ENCODE measurements around the gene LIMCH1.

Gene LIMCH1

GRCh38 chr4:41509451-41509866, 28.5 kb upstream of the LIMCH1 start:
- Histone ChIP-seq H3K36me3 (ENCODE audit: control insufficient read depth, insufficient read depth, low read length) (no peaks in the 10 kb centered on the region), H3K4me3 (ENCODE audit: insufficient read depth, low read depth, low read length, poor library complexity, severe bottlenecking) (no peak overlapping the region), H3K9me3 (ENCODE audit: control insufficient read depth, low read length) (no peaks in the 10 kb centered on the region), H3K4me1 (ENCODE audit: control insufficient read depth, insufficient read depth, low read length, poor library complexity, severe bottlenecking) (no peaks in the 10 kb centered on the region), H3K27ac (ENCODE audit: insufficient read depth, low read length, poor library complexity, severe bottlenecking) (no peak overlapping the region), H3K27me3 (replicated peaks; ENCODE audit: control insufficient read depth, insufficient read depth, low read length, poor library complexity, severe bottlenecking) (no peaks in the 10 kb centered on the region)
- no peak for DNase-seq

- no peak overlapping the region for H3K4me3 ChIP-seq (ENCODE audit: insufficient read depth, low read depth, low read length, poor library complexity, severe bottlenecking)
Observed at GRCh38 chr4:41510179-41510578, 27.8 kb upstream of the LIMCH1 start.

DNA sequence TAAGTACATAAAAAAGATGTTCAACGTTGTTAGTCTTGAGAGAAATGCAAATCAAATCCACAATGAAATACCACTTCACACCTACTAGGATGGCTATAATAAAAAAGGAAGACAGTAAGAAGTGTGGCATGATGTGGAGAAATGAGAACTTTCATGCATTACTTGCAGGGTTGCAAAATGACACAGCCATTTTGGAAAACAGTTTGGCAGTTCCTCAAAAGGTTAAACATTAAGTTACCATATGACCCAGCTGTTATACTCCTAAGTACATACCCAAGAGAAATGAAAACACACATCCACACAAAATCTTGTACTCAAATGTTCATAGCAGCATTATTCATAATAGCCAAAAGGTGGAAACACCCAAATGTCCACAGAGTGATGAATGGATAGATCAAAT, 25.8 kb upstream of the LIMCH1 start:
- Histone ChIP-seq H3K4me1 (ENCODE audit: control insufficient read depth, insufficient read depth, low read length, poor library complexity, severe bottlenecking) (no peaks in the 10 kb centered on the region), H3K4me3 (ENCODE audit: insufficient read depth, low read depth, low read length, poor library complexity, severe bottlenecking) (no peak overlapping the region), H3K36me3 (ENCODE audit: control insufficient read depth, insufficient read depth, low read length) (no peaks in the 10 kb centered on the region), H3K9me3 (ENCODE audit: control insufficient read depth, low read length) (no peaks in the 10 kb centered on the region), H3K27ac (ENCODE audit: insufficient read depth, low read length, poor library complexity, severe bottlenecking) (no peak overlapping the region), H3K27me3 (replicated peaks; ENCODE audit: control insufficient read depth, insufficient read depth, low read length, poor library complexity, severe bottlenecking) (no peaks in the 10 kb centered on the region)
- no peak for DNase-seq

More at GRCh38 chr4:41510179-41510578, 27.8 kb upstream of the LIMCH1 start:
- H3K4me1 ChIP-seq (ENCODE audit: control insufficient read depth, insufficient read depth, low read length, poor library complexity, severe bottlenecking) = no peaks in the 10 kb centered on the region
- H3K27me3 ChIP-seq (replicated peaks; ENCODE audit: control insufficient read depth, insufficient read depth, low read length, poor library complexity, severe bottlenecking) = no peaks in the 10 kb centered on the region
- DNase-seq = no peak
- no peaks in the 10 kb centered on the region for H3K9me3 ChIP-seq (ENCODE audit: control insufficient read depth, low read length)
- no peaks in the 10 kb centered on the region for H3K36me3 ChIP-seq (ENCODE audit: control insufficient read depth, insufficient read depth, low read length)
- no peak overlapping the region for H3K27ac ChIP-seq (ENCODE audit: insufficient read depth, low read length, poor library complexity, severe bottlenecking)

GRCh38 chr4:41512596-41512995, 25.4 kb upstream of the LIMCH1 start:
- no peaks in the 10 kb centered on the region for H3K9me3 ChIP-seq (ENCODE audit: control insufficient read depth, low read length)
- H3K36me3 ChIP-seq (ENCODE audit: control insufficient read depth, insufficient read depth, low read length) = no peaks in the 10 kb centered on the region
- no peaks in the 10 kb centered on the region for H3K4me1 ChIP-seq (ENCODE audit: control insufficient read depth, insufficient read depth, low read length, poor library complexity, severe bottlenecking)
- H3K27me3 ChIP-seq (replicated peaks; ENCODE audit: control insufficient read depth, insufficient read depth, low read length, poor library complexity, severe bottlenecking) = no peaks in the 10 kb centered on the region
- no peak overlapping the region for H3K4me3 ChIP-seq (ENCODE audit: insufficient read depth, low read depth, low read length, poor library complexity, severe bottlenecking)
- DNase-seq = no peak
- H3K27ac ChIP-seq (ENCODE audit: insufficient read depth, low read length, poor library complexity, severe bottlenecking) = no peak overlapping the region

GRCh38 chr4:41514169-41514568, 23.8 kb upstream of the LIMCH1 start:
- no peaks in the 10 kb centered on the region for H3K27me3 ChIP-seq (replicated peaks; ENCODE audit: control insufficient read depth, insufficient read depth, low read length, poor library complexity, severe bottlenecking)
- H3K27ac ChIP-seq (ENCODE audit: insufficient read depth, low read length, poor library complexity, severe bottlenecking) = no peak overlapping the region
- H3K36me3 ChIP-seq (ENCODE audit: control insufficient read depth, insufficient read depth, low read length) = no peaks in the 10 kb centered on the region
- no peak overlapping the region for H3K4me3 ChIP-seq (ENCODE audit: insufficient read depth, low read depth, low read length, poor library complexity, severe bottlenecking)
- no peaks in the 10 kb centered on the region for H3K4me1 ChIP-seq (ENCODE audit: control insufficient read depth, insufficient read depth, low read length, poor library complexity, severe bottlenecking)
- DNase-seq = no peak
- H3K9me3 ChIP-seq (ENCODE audit: control insufficient read depth, low read length) = no peaks in the 10 kb centered on the region

DNA sequence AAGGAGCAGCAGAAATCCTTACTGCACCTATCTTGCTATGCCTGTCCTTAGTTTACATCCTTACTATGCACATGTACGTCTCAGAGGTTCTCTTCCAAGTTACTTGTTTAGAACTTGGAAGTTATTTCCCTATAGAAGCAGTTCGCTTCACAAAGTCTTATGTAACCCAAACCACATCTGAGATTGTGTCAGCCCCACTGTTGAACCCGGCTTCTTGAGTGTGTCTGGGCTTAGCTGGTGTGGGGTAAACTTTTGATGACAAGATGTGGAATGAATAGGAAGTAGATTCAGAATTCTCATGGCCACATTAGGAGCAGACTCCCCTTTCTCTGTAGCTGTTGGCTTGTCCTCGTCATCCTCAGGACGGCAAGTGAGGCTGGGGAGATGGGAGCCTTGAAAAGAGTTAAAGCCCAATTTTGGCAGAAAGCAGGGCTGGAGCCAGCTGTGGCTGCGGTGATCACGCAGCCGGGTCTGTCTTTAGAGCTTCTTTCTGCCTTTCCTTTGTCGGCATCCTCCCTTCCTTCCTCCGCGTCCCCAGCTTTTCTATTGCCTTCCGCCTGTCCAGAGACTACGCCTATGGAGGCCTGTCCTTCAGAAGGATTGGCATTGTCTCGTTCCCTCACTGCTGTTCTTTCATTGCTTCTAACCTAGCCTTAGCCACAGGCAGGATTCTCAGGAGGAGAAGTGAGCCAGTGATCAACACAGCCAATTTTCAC, 23.0 kb upstream of the LIMCH1 start:
- H3K36me3 ChIP-seq (ENCODE audit: control insufficient read depth, insufficient read depth, low read length) = no peaks in the 10 kb centered on the region
- H3K27ac ChIP-seq (ENCODE audit: insufficient read depth, low read length, poor library complexity, severe bottlenecking) = no peak overlapping the region
- no peaks in the 10 kb centered on the region for H3K27me3 ChIP-seq (replicated peaks; ENCODE audit: control insufficient read depth, insufficient read depth, low read length, poor library complexity, severe bottlenecking)
- no peak for DNase-seq
- H3K9me3 ChIP-seq (ENCODE audit: control insufficient read depth, low read length) = no peaks in the 10 kb centered on the region
- no peaks in the 10 kb centered on the region for H3K4me1 ChIP-seq (ENCODE audit: control insufficient read depth, insufficient read depth, low read length, poor library complexity, severe bottlenecking)
- H3K4me3 ChIP-seq (ENCODE audit: insufficient read depth, low read depth, low read length, poor library complexity, severe bottlenecking) = no peak overlapping the region

DNA sequence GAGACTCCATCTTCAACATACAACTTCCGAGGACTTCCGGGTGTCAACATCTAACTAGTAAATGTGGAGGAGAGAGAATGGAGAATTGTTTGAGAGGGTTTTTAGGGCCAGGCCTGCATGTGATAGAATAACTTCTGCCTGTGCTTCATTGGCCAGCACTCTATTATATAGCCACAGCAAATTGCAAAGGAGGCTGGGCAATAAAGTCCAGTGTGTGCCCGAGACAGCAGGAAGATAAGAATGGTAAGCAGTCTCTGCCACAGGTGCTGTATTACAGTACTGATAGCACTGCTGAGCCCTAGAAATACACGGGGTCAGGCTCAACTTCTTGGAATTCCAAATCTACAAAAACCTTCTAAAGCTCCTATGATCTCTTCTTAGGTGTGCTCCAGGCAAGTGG, 20.8 kb upstream of the LIMCH1 start:
- no peaks in the 10 kb centered on the region for H3K4me1 ChIP-seq (ENCODE audit: control insufficient read depth, insufficient read depth, low read length, poor library complexity, severe bottlenecking)

DNA sequence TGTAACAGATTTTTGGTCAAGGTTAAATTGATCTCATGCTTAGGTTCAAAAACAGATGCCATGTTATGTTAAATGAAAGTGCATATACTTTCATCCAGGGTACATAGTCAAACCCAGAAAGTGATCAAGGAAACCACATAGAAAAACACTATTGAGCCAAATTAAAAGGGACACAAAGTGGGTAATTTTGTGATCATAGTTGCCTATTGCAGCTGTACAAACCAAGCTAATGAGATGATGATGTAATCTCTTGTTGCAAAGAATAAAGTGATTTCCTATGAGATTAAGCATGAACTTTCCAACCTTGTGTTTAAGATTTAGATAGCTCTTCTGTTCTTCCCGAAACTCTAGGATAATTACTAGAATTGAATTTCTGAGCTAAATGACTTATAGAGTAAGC, 20.2 kb upstream of the LIMCH1 start:
- Histone ChIP-seq H3K27ac (ENCODE audit: insufficient read depth, low read length, poor library complexity, severe bottlenecking) (no peak overlapping the region), H3K27me3 (replicated peaks; ENCODE audit: control insufficient read depth, insufficient read depth, low read length, poor library complexity, severe bottlenecking) (no peaks in the 10 kb centered on the region), H3K9me3 (ENCODE audit: control insufficient read depth, low read length) (no peaks in the 10 kb centered on the region), H3K4me1 (ENCODE audit: control insufficient read depth, insufficient read depth, low read length, poor library complexity, severe bottlenecking) (no peaks in the 10 kb centered on the region), H3K4me3 (ENCODE audit: insufficient read depth, low read depth, low read length, poor library complexity, severe bottlenecking) (no peak overlapping the region), H3K36me3 (ENCODE audit: control insufficient read depth, insufficient read depth, low read length) (no peaks in the 10 kb centered on the region)
- no peak for DNase-seq

More for the DNA sequence above, 20.8 kb upstream of the LIMCH1 start:
- Histone ChIP-seq H3K4me3 (ENCODE audit: insufficient read depth, low read depth, low read length, poor library complexity, severe bottlenecking) (no peak overlapping the region), H3K9me3 (ENCODE audit: control insufficient read depth, low read length) (no peaks in the 10 kb centered on the region), H3K27me3 (replicated peaks; ENCODE audit: control insufficient read depth, insufficient read depth, low read length, poor library complexity, severe bottlenecking) (no peaks in the 10 kb centered on the region), H3K27ac (ENCODE audit: insufficient read depth, low read length, poor library complexity, severe bottlenecking) (no peak overlapping the region), H3K36me3 (ENCODE audit: control insufficient read depth, insufficient read depth, low read length) (no peaks in the 10 kb centered on the region)
- no peak for DNase-seq

DNA sequence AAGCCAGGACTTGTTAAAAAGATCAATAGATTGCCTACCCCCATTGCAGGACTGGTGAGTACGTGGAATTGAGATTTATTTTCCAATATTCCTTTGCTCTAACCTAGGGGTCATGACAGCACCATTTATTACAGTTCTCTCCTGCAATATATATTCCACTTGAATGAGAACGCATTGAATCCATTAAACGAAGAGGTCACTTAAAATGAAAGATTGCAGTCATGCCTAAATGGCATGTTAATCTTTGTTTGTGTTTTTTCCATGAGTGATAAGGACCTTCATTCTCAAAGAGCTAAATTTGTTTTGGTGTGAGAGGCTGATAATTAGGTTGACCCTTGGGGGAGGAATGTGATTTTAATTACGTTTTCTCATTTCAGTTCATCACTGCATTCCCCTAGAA, 13.5 kb upstream of the LIMCH1 start:
- H3K4me3 ChIP-seq (ENCODE audit: insufficient read depth, low read depth, low read length, poor library complexity, severe bottlenecking) = no peak overlapping the region
- no peaks in the 10 kb centered on the region for H3K9me3 ChIP-seq (ENCODE audit: control insufficient read depth, low read length)
- H3K27ac ChIP-seq (ENCODE audit: insufficient read depth, low read length, poor library complexity, severe bottlenecking) = no peak overlapping the region
- H3K36me3 ChIP-seq (ENCODE audit: control insufficient read depth, insufficient read depth, low read length) = no peaks in the 10 kb centered on the region
- no peaks in the 10 kb centered on the region for H3K27me3 ChIP-seq (replicated peaks; ENCODE audit: control insufficient read depth, insufficient read depth, low read length, poor library complexity, severe bottlenecking)
- H3K4me1 ChIP-seq (ENCODE audit: control insufficient read depth, insufficient read depth, low read length, poor library complexity, severe bottlenecking) = no peaks in the 10 kb centered on the region
- no peak for DNase-seq

GRCh38 chr4:41525129-41525528, 12.8 kb upstream of the LIMCH1 start:
- Histone ChIP-seq H3K36me3 (ENCODE audit: control insufficient read depth, insufficient read depth, low read length) (no peaks in the 10 kb centered on the region), H3K9me3 (ENCODE audit: control insufficient read depth, low read length) (no peaks in the 10 kb centered on the region), H3K4me1 (ENCODE audit: control insufficient read depth, insufficient read depth, low read length, poor library complexity, severe bottlenecking) (no peaks in the 10 kb centered on the region), H3K4me3 (ENCODE audit: insufficient read depth, low read depth, low read length, poor library complexity, severe bottlenecking) (no peak overlapping the region), H3K27ac (ENCODE audit: insufficient read depth, low read length, poor library complexity, severe bottlenecking) (no peak overlapping the region), H3K27me3 (replicated peaks; ENCODE audit: control insufficient read depth, insufficient read depth, low read length, poor library complexity, severe bottlenecking) (no peaks in the 10 kb centered on the region)
- DNase-seq = no peak
